ENCODE data around the gene EGFR.
"Not testable (repeated sequence)": the region's sequence is repeated elsewhere in the genome, so short reads cannot be mapped to it uniquely, and the experiment has no call there.

EGFR gene

GRCh38 chr7:55016061-55016745 is 2.6 kb upstream of the EGFR start:
- no peak for FAIRE-seq

- FAIRE-seq, result no peak
Measured at GRCh38 chr7:55016746-55017090, 2.1 kb upstream of the EGFR start.

GRCh38 chr7:55017841-55018240 is 976 bp upstream of the EGFR start:
- no peak for FAIRE-seq

- no peak for FAIRE-seq
Measured at GRCh38 chr7:55019191-55019690, 424 bp downstream of the EGFR start.

GRCh38 chr7:55019691-55020465 is 1.1 kb downstream of the EGFR start:
- FAIRE-seq, result no peak

- FAIRE-seq, result no peak
Measured at GRCh38 chr7:55020466-55020871, 1.7 kb downstream of the EGFR start.

- FAIRE-seq, result no peak
Measured at GRCh38 chr7:55021053-55021452, 2.2 kb downstream of the EGFR start.

GRCh38 chr7:55022002-55022985 is 3.5 kb downstream of the EGFR start:
- no peak for FAIRE-seq

GRCh38 chr7:55023841-55024505 is 5.2 kb downstream of the EGFR start:
- no peak for FAIRE-seq

GRCh38 chr7:55024776-55025175 is 6.0 kb downstream of the EGFR start:
- no peak for FAIRE-seq

- FAIRE-seq, result no peak
Measured at GRCh38 chr7:55026086-55026790, 7.4 kb downstream of the EGFR start.

- FAIRE-seq, result no peak
Measured at GRCh38 chr7:55026867-55027490, 8.2 kb downstream of the EGFR start.

- no peak for FAIRE-seq
Measured at GRCh38 chr7:55028011-55028410, 9.2 kb downstream of the EGFR start.

- FAIRE-seq, result no peak
Measured at GRCh38 chr7:55030314-55030713, 11.5 kb downstream of the EGFR start.

GRCh38 chr7:55031075-55031474 is 12.3 kb downstream of the EGFR start:
- no peak for FAIRE-seq

GRCh38 chr7:55032069-55032699 is 13.4 kb downstream of the EGFR start:
- no peak for FAIRE-seq

- no peak for FAIRE-seq
Measured at GRCh38 chr7:55033236-55033846, 14.5 kb downstream of the EGFR start.

- FAIRE-seq, result no peak
Measured at GRCh38 chr7:55034776-55035175, 16.0 kb downstream of the EGFR start.

GRCh38 chr7:55035410-55035809 is 16.6 kb downstream of the EGFR start:
- FAIRE-seq, result not testable (repeated sequence)

- FAIRE-seq, result no peak
Measured at GRCh38 chr7:55036950-55037736, 18.3 kb downstream of the EGFR start.
